Pons (tissue), 1 donor: Measurements from ENCODE around the gene PRSS50.

ENCODE experiments used
- DNase-seq: peaks from one replicate; pipeline ENCODE4 v3.0.0-alpha.2; 2016; ENCODE audit warnings: low spot score

Gene PRSS50

GRCh38 chr3:46690798-46691197, 26.9 kb downstream of the PRSS50 start:
- DNase-seq = no peak

- no peak for DNase-seq
Measured at GRCh38 chr3:46685446-46685845, 32.2 kb downstream of the PRSS50 start.

GRCh38 chr3:46684891-46685290, 32.8 kb downstream of the PRSS50 start:
- DNase-seq = no peak

GRCh38 chr3:46682974-46683373, 34.7 kb downstream of the PRSS50 start:
- DNase-seq = no peak

- no peak for DNase-seq
Measured at GRCh38 chr3:46681856-46682540, 35.7 kb downstream of the PRSS50 start.

- no peak for DNase-seq
Measured at GRCh38 chr3:46681387-46681786, 36.3 kb downstream of the PRSS50 start.

GRCh38 chr3:46680298-46680826, 37.3 kb downstream of the PRSS50 start:
- no peak for DNase-seq

- DNase-seq = no peak
Measured at GRCh38 chr3:46679681-46680080, 38.0 kb downstream of the PRSS50 start.

- DNase-seq = no peak
Measured at GRCh38 chr3:46678280-46678679, 39.4 kb downstream of the PRSS50 start.

GRCh38 chr3:46677411-46677726, 40.3 kb downstream of the PRSS50 start:
- no peak for DNase-seq

GRCh38 chr3:46676601-46677410, 40.9 kb downstream of the PRSS50 start:
- DNase-seq = no peak

- DNase-seq = peak; percentile 80
Measured at GRCh38 chr3:46675843-46676567, 41.7 kb downstream of the PRSS50 start.

- no peak for DNase-seq
Measured at GRCh38 chr3:46675426-46675825, 42.2 kb downstream of the PRSS50 start.

GRCh38 chr3:46674031-46674845, 43.4 kb downstream of the PRSS50 start:
- DNase-seq = no peak

- DNase-seq = no peak
Measured at GRCh38 chr3:46673151-46674030, 44.3 kb downstream of the PRSS50 start.

- no peak for DNase-seq
Measured at GRCh38 chr3:46672349-46672695, 45.3 kb downstream of the PRSS50 start.

- DNase-seq = no peak
Measured at GRCh38 chr3:46671541-46672348, 45.9 kb downstream of the PRSS50 start.

GRCh38 chr3:46670891-46671427, 46.7 kb downstream of the PRSS50 start:
- no peak for DNase-seq

- DNase-seq = no peak
Measured at GRCh38 chr3:46670000-46670890, 47.4 kb downstream of the PRSS50 start.
